ENCODE results near the gene SBF2. TPM values are rescaled to one million over a fixed set of nuclear protein-coding genes. Genes with fewer than 3 reads are reported as not detected.

SBF2 gene
- total and polyA plus RNA-seq, 11 donors, result 10.4 to 33.9 (median 20.9) TPM

GRCh38 chr11:10324474-10324873, 30.5 kb upstream of the SBF2 start:
- ATAC-seq (no peak), DNase-seq (no peak)
- Histone ChIP-seq H3K27ac (peak overlapping the region in 1 of 12 donors; percentile 72), H3K36me3 (no peaks in the 10 kb centered on the region), H3K9me3 (no peaks in the 10 kb centered on the region), H3K27me3 (no peaks in the 10 kb centered on the region), H3K4me3 (no peak overlapping the region), H3K4me1 (peaks cover 0 to 63% (median 34%) of the 10 kb centered on the region in 12 donors)
- WGBS, 4 donors, result 75 to 79% (median 77%) methylated on average over 3 of the region's 3 CpGs
- intact Hi-C loops (cut with DNase I), result loop anchor here (5.0 to 10.0 kb wide), 10 partner anchors 117 to 1310 kb away; no protein-coding TSS in a partner anchor
- no peak for TF ChIP-seq POLR2A (IDR thresholded peaks at IDR 0.05)
- TF ChIP-seq, protein P1, sequence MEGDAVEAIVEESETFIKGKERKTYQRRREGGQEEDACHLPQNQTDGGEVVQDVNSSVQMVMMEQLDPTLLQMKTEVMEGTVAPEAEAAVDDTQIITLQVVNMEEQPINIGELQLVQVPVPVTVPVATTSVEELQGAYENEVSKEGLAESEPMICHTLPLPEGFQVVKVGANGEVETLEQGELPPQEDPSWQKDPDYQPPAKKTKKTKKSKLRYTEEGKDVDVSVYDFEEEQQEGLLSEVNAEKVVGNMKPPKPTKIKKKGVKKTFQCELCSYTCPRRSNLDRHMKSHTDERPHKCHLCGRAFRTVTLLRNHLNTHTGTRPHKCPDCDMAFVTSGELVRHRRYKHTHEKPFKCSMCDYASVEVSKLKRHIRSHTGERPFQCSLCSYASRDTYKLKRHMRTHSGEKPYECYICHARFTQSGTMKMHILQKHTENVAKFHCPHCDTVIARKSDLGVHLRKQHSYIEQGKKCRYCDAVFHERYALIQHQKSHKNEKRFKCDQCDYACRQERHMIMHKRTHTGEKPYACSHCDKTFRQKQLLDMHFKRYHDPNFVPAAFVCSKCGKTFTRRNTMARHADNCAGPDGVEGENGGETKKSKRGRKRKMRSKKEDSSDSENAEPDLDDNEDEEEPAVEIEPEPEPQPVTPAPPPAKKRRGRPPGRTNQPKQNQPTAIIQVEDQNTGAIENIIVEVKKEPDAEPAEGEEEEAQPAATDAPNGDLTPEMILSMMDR (IDR thresholded peaks at IDR 0.05), result no peak

DNA sequence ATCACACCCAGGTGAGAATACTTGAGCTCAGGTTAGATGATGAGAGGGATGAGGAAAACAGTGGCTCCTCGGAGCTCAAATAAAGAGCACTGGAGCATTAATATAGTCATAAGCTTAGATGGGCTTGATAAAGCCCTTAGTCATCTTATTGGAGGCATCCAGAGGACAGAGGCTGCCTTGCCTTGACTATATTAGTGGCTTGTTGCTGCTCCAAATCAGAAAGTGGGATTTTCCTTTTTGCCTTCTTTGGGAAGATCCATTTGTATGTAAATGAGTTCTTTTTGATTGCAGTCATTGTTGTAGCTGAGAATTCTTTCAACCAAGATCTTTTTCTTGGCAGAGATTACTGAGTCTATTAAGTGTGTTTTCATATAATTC, 29.8 kb upstream of the SBF2 start:
- Histone ChIP-seq H3K4me1 (peaks cover 0 to 57% (median 29%) of the 10 kb centered on the region in 12 donors), H3K36me3 (no peaks in the 10 kb centered on the region), H3K27ac (peak overlapping the region in 1 of 12 donors; percentile 50), H3K9me3 (no peaks in the 10 kb centered on the region), H3K4me3 (no peak overlapping the region), H3K27me3 (no peaks in the 10 kb centered on the region)
- intact Hi-C loops (cut with DNase I), result loop anchor here (1.0 to 10.0 kb wide), 13 partner anchors 29 to 1309 kb away; partner anchors contain the start of gene SBF2 (in 1 of the 10)
- DNase-seq, result no peak
- no peak for TF ChIP-seq POLR2A (IDR thresholded peaks at IDR 0.05)
- TF ChIP-seq, protein P1 (IDR thresholded peaks at IDR 0.05), result no peak
- 24 to 57% (median 46%) methylated on average over 1 of the region's 1 CpG for WGBS, 4 donors
- no peak for ATAC-seq

GRCh38 chr11:10322830-10323792, 29.1 kb upstream of the SBF2 start:
- Histone ChIP-seq H3K36me3 (no peaks in the 10 kb centered on the region), H3K27me3 (no peaks in the 10 kb centered on the region), H3K9me3 (no peaks in the 10 kb centered on the region), H3K4me3 (no peak overlapping the region), H3K27ac (peak overlapping the region in 4 of 12 donors; percentile 15 to 50 (median 24)), H3K4me1 (peaks cover 0 to 50% (median 26%) of the 10 kb centered on the region in 12 donors)
- peak in 2 of 5 donors; percentile 30 to 43 for DNase-seq
- intact Hi-C loops (cut with DNase I), result loop anchor here (1.0 to 10.0 kb wide), 13 partner anchors 28 to 1308 kb away; partner anchors contain the start of gene SBF2 (in 1 of the 10)
- TF ChIP-seq POLR2A (IDR thresholded peaks at IDR 0.05), result no peak
- TF ChIP-seq, protein P1 (IDR thresholded peaks at IDR 0.05), result peak; percentile 31 to 70 (median 55)
- 32 to 34% (median 34%) methylated on average over 8 of the region's 8 CpGs for whole genome bisulfite sequencing, 4 donors
- ATAC-seq, result peak; percentile 34 to 50 (median 38)

GRCh38 chr11:10322401-10322800, 28.4 kb upstream of the SBF2 start:
- DNase-seq, result no peak
- intact Hi-C loops (cut with DNase I), result loop anchor here (2.0 to 10.0 kb wide), 12 partner anchors 28 to 1308 kb away; partner anchors contain the start of gene SBF2 (in 1 of the 10)
- Histone ChIP-seq H3K4me1 (peaks cover 0 to 43% (median 23%) of the 10 kb centered on the region in 12 donors), H3K27ac (peak overlapping the region in 4 of 12 donors; percentile 15 to 43 (median 24)), H3K27me3 (no peaks in the 10 kb centered on the region), H3K36me3 (no peaks in the 10 kb centered on the region), H3K9me3 (no peaks in the 10 kb centered on the region), H3K4me3 (no peak overlapping the region)
- 64 to 92% (median 83%) methylated on average over 2 of the region's 2 CpGs for WGBS, 4 donors
- peak in 1 of 4 donors; percentile 33 for ATAC-seq
- TF ChIP-seq, protein P1 (IDR thresholded peaks at IDR 0.05), result no peak
- no peak for TF ChIP-seq POLR2A (IDR thresholded peaks at IDR 0.05)
